GM23338 (cell line): ENCODE measurements around the gene SLC6A18. TPM values are rescaled to one million over a fixed set of nuclear protein-coding genes. Genes with fewer than 3 reads are reported as not detected.

Source experiments
- ATAC-seq: fragments of 200-7000 bp; cut with Tn5 transposase; 3 replicates; pipeline ENCODE4 v1.9.1; 2020
- DNase-seq: peaks from one replicate; pipeline ENCODE4 v3.0.0-alpha.2; 2015; ENCODE audit warnings: low spot score
- H2AFZ ChIP-seq: fragments of 200-600 bp; sonication (generic); 2 replicates; pipeline ENCODE4 v1.8.0; 2016; ENCODE audit warnings: antibody characterized with exemption, mild to moderate bottlenecking, moderate library complexity
- H3F3A ChIP-seq: fragments of 200-600 bp; sonication (generic); replicated peaks from 2 replicates; pipeline ENCODE4 v1.8.0; 2017; ENCODE audit warnings: antibody characterized with exemption, mixed run types, low read depth
- H3K27ac ChIP-seq: fragments of 200-600 bp; sonication (generic); 2 replicates; pipeline ENCODE4 v1.6.1; 2016; ENCODE audit warnings: low read depth
- H3K27me3 ChIP-seq: fragments of 200-600 bp; sonication (generic); 2 replicates; pipeline ENCODE4 v1.8.0; 2016; ENCODE audit warnings: mild to moderate bottlenecking, mixed run types, moderate library complexity; ENCODE audit not compliant: insufficient read depth
- H3K36me3 ChIP-seq: fragments of 200-600 bp; sonication (generic); 2 replicates; pipeline ENCODE4 v1.8.0; 2016; ENCODE audit warnings: mild to moderate bottlenecking; ENCODE audit not compliant: insufficient read depth
- H3K4me1 ChIP-seq: fragments of 200-600 bp; sonication (generic); 2 replicates; pipeline ENCODE4 v1.8.0; 2016; ENCODE audit warnings: mild to moderate bottlenecking, moderate library complexity; ENCODE audit not compliant: insufficient read depth
- H3K4me2 ChIP-seq: fragments of 200-600 bp; sonication (generic); 2 replicates; pipeline ENCODE4 v1.7.1; 2017; ENCODE audit warnings: mixed run types
- H3K4me3 ChIP-seq: fragments of 200-600 bp; sonication (generic); 2 replicates; pipeline ENCODE4 v1.6.1; 2016; ENCODE audit warnings: mixed run types
- H3K79me2 ChIP-seq: fragments of 200-600 bp; sonication (generic); replicated peaks from 2 replicates; pipeline ENCODE4 v1.8.0; 2017; ENCODE audit warnings: mild to moderate bottlenecking; ENCODE audit not compliant: insufficient read depth
- H3K9me2 ChIP-seq: fragments of 200-600 bp; sonication (generic); 2 replicates; pipeline ENCODE4 v1.8.0; 2017; ENCODE audit not compliant: insufficient read depth
- H4K20me1 ChIP-seq: fragments of 200-600 bp; sonication (generic); replicated peaks from 2 replicates; pipeline ENCODE4 v1.8.0; 2017; ENCODE audit warnings: mild to moderate bottlenecking; ENCODE audit not compliant: insufficient read depth
- H3K27ac Mint-ChIP-seq: 2 replicates; pipeline ENCODE4 v1.8.0; 2020; ENCODE audit warnings: inconsistent platforms, mild to moderate bottlenecking, moderate library complexity, mixed read lengths
- H3K27me3 Mint-ChIP-seq: 3 replicates; pipeline ENCODE4 v1.8.0; 2022; ENCODE audit warnings: low read depth, mild to moderate bottlenecking, moderate library complexity, mixed read lengths, inconsistent platforms; ENCODE audit not compliant: insufficient read depth, poor library complexity
- H3K36me3 Mint-ChIP-seq: 3 replicates; pipeline ENCODE4 v1.8.0; 2021; ENCODE audit warnings: low read depth, mild to moderate bottlenecking, inconsistent platforms, moderate library complexity, mixed read lengths
- H3K4me1 Mint-ChIP-seq: 3 replicates; pipeline ENCODE4 v1.8.0; 2020; ENCODE audit warnings: mild to moderate bottlenecking, inconsistent platforms, mixed read lengths
- H3K4me3 Mint-ChIP-seq: 3 replicates; pipeline ENCODE4 v1.8.0; 2021; ENCODE audit warnings: moderate library complexity, mild to moderate bottlenecking, inconsistent platforms, mixed read lengths
- H3K9me3 Mint-ChIP-seq: 3 replicates; pipeline ENCODE4 v1.8.0; 2020; ENCODE audit warnings: moderate library complexity, mild to moderate bottlenecking, inconsistent platforms, mixed read lengths
- CREB1 ChIP-seq: fragments of 250-450 bp; sonication (Bioruptor Pico); IDR thresholded peaks from 2 replicates; pipeline ENCODE4 v1.5.0; 2020; ENCODE audit warnings: low read depth, mild to moderate bottlenecking, moderate library complexity
- NANOG ChIP-seq: IDR thresholded peaks from 2 replicates; pipeline ENCODE4 v1.6.1; 2016; ENCODE audit warnings: antibody characterized with exemption, borderline replicate concordance
- POLR2AphosphoS5 ChIP-seq: IDR thresholded peaks from 2 replicates; pipeline ENCODE4 v1.6.1; 2016; ENCODE audit warnings: antibody characterized with exemption, low read depth
- polyA plus RNA-seq: library from polyadenylated mRNA; unstranded; fragments of >200 nt; fragmentation: Nextera tagmentation; extraction: Ambion mirVana; gene quantifications from 2 replicates; pipeline ENCODE4 v1.2.1, GENCODE V29; 2016
- total RNA-seq: library from RNA; depleted of rRNA; stranded (reverse); fragments of >200 nt; shearing (Covaris generic); gene quantifications from 2 replicates; pipeline ENCODE4 v1.2.3, GENCODE V29; 2014
- TF ChIP-seq, protein P1 (sequence below): IDR thresholded peaks from one replicate; pipeline ENCODE4 v1.6.1; 2018; ENCODE audit warnings: antibody characterized with exemption; ENCODE audit not compliant: unreplicated experiment
- TF ChIP-seq, protein P2 (sequence below): fragments of 250-450 bp; sonication (Bioruptor Pico); IDR thresholded peaks from 2 replicates; pipeline ENCODE4 v1.5.0; 2020; ENCODE audit warnings: mild to moderate bottlenecking, moderate library complexity
- TF ChIP-seq, protein P3 (sequence below): IDR thresholded peaks from 2 replicates; pipeline ENCODE4 v1.6.1; 2016; ENCODE audit warnings: antibody characterized with exemption

The SLC6A18 gene
- total and polyA plus RNA-seq, 2 experiments from 2014 or later: not detected

DNA sequence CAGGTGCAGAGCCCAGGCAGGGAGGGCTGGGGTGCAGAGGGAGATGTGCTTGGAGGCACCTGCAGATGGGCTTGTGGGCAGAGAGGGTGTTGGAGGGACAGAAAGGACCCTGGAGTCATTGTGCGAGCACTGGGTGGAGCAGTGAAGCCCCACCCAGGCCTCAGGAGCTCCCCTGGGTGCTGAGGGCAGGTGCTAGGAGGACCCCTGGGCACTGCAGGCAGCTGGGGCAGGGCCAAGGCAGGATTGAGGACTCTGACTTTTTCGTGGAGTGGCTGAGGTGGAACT, 10.3 kb upstream of the SLC6A18 start:
- Histone ChIP-seq H3K4me3 (no peak overlapping the region), H3K36me3 (no peaks in the 10 kb centered on the region), H3K79me2 (no peaks in the 10 kb centered on the region), H3K4me1 (no peaks in the 10 kb centered on the region), H2AFZ (no peak overlapping the region), H4K20me1 (no peaks in the 10 kb centered on the region), H3K27me3 (no peaks in the 10 kb centered on the region), H3K4me2 (no peak overlapping the region), H3F3A (no peaks in the 10 kb centered on the region), H3K27ac (no peak overlapping the region), H3K9me2 (no peaks in the 10 kb centered on the region)
- H3K36me3 Mint-ChIP-seq: no peaks in the 10 kb centered on the region; the same call in 2 of the 3 replicates
- TF ChIP-seq NANOG (no peak), CREB1 (CRISPR knock-in tag) (no peak)
- TF ChIP-seq, protein P1, sequence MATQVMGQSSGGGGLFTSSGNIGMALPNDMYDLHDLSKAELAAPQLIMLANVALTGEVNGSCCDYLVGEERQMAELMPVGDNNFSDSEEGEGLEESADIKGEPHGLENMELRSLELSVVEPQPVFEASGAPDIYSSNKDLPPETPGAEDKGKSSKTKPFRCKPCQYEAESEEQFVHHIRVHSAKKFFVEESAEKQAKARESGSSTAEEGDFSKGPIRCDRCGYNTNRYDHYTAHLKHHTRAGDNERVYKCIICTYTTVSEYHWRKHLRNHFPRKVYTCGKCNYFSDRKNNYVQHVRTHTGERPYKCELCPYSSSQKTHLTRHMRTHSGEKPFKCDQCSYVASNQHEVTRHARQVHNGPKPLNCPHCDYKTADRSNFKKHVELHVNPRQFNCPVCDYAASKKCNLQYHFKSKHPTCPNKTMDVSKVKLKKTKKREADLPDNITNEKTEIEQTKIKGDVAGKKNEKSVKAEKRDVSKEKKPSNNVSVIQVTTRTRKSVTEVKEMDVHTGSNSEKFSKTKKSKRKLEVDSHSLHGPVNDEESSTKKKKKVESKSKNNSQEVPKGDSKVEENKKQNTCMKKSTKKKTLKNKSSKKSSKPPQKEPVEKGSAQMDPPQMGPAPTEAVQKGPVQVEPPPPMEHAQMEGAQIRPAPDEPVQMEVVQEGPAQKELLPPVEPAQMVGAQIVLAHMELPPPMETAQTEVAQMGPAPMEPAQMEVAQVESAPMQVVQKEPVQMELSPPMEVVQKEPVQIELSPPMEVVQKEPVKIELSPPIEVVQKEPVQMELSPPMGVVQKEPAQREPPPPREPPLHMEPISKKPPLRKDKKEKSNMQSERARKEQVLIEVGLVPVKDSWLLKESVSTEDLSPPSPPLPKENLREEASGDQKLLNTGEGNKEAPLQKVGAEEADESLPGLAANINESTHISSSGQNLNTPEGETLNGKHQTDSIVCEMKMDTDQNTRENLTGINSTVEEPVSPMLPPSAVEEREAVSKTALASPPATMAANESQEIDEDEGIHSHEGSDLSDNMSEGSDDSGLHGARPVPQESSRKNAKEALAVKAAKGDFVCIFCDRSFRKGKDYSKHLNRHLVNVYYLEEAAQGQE: no peak
- peaks cover 4% of the 10 kb centered on the region for H3K27me3 Mint-ChIP-seq
- H3K9me3 Mint-ChIP-seq: peaks cover 3% of the 10 kb centered on the region; the same call in 1 of the 3 replicates
- peaks cover 3% of the 10 kb centered on the region; the same call in 2 of the 3 replicates for H3K4me1 Mint-ChIP-seq
- no peak overlapping the region for H3K27ac Mint-ChIP-seq
- no peak overlapping the region for H3K4me3 Mint-ChIP-seq
- ATAC-seq (no peak), DNase-seq (no peak)

DNA sequence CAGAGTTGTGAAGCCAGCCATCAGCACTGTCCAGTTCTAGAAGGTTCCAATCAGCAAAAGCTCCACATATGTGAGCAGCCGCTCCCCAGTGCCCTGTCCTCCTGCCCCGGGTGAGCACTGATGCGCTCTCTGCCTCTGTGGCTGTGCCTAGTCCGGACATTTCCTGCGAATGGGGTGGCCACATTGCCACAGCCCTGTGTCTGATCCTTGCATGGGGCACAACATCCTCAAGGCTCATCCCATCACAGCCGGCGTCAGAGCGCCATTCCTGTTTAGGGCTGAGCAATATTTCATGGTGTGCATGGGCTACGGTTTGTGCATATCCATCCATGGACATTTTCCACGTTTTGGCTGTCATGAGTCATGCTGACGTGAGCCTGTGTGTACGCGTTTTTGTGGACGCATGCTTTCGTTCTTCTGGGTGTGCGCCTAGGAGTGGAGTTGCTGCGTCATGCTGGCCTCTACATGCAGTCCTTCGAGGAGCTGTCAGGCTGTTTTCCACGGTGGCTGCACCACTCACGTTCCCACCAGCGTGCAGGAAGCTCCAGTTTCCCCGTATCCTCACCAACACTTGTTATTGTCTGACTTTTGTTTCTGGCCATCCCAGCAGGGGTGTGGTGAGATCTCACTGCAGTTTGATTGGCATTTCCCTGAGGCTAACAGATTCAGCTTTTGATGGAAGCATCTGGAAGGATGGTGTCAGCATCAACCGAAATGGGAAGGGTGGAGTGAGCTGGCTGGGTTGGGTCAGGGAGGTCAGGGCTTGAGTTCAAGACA, 9.7 kb upstream of the SLC6A18 start:
- Histone ChIP-seq H3K36me3 (no peaks in the 10 kb centered on the region), H3K9me2 (no peaks in the 10 kb centered on the region), H3K4me3 (no peak overlapping the region), H3F3A (no peaks in the 10 kb centered on the region), H3K27me3 (no peaks in the 10 kb centered on the region), H3K4me2 (no peak overlapping the region), H3K4me1 (no peaks in the 10 kb centered on the region), H2AFZ (no peak overlapping the region), H4K20me1 (no peaks in the 10 kb centered on the region), H3K79me2 (no peaks in the 10 kb centered on the region), H3K27ac (no peak overlapping the region)
- Mint-ChIP-seq H3K27ac (no peak overlapping the region), H3K36me3 (no peaks in the 10 kb centered on the region; the same call in 2 of the 3 replicates), H3K4me3 (no peak overlapping the region), H3K9me3 (peaks cover 3% of the 10 kb centered on the region; the same call in 1 of the 3 replicates), H3K27me3 (peaks cover 4% of the 10 kb centered on the region), H3K4me1 (peaks cover 3% of the 10 kb centered on the region; the same call in 2 of the 3 replicates)
- ATAC-seq (no peak), DNase-seq (no peak)
- TF ChIP-seq, protein P1: no peak
- TF ChIP-seq, protein P2, sequence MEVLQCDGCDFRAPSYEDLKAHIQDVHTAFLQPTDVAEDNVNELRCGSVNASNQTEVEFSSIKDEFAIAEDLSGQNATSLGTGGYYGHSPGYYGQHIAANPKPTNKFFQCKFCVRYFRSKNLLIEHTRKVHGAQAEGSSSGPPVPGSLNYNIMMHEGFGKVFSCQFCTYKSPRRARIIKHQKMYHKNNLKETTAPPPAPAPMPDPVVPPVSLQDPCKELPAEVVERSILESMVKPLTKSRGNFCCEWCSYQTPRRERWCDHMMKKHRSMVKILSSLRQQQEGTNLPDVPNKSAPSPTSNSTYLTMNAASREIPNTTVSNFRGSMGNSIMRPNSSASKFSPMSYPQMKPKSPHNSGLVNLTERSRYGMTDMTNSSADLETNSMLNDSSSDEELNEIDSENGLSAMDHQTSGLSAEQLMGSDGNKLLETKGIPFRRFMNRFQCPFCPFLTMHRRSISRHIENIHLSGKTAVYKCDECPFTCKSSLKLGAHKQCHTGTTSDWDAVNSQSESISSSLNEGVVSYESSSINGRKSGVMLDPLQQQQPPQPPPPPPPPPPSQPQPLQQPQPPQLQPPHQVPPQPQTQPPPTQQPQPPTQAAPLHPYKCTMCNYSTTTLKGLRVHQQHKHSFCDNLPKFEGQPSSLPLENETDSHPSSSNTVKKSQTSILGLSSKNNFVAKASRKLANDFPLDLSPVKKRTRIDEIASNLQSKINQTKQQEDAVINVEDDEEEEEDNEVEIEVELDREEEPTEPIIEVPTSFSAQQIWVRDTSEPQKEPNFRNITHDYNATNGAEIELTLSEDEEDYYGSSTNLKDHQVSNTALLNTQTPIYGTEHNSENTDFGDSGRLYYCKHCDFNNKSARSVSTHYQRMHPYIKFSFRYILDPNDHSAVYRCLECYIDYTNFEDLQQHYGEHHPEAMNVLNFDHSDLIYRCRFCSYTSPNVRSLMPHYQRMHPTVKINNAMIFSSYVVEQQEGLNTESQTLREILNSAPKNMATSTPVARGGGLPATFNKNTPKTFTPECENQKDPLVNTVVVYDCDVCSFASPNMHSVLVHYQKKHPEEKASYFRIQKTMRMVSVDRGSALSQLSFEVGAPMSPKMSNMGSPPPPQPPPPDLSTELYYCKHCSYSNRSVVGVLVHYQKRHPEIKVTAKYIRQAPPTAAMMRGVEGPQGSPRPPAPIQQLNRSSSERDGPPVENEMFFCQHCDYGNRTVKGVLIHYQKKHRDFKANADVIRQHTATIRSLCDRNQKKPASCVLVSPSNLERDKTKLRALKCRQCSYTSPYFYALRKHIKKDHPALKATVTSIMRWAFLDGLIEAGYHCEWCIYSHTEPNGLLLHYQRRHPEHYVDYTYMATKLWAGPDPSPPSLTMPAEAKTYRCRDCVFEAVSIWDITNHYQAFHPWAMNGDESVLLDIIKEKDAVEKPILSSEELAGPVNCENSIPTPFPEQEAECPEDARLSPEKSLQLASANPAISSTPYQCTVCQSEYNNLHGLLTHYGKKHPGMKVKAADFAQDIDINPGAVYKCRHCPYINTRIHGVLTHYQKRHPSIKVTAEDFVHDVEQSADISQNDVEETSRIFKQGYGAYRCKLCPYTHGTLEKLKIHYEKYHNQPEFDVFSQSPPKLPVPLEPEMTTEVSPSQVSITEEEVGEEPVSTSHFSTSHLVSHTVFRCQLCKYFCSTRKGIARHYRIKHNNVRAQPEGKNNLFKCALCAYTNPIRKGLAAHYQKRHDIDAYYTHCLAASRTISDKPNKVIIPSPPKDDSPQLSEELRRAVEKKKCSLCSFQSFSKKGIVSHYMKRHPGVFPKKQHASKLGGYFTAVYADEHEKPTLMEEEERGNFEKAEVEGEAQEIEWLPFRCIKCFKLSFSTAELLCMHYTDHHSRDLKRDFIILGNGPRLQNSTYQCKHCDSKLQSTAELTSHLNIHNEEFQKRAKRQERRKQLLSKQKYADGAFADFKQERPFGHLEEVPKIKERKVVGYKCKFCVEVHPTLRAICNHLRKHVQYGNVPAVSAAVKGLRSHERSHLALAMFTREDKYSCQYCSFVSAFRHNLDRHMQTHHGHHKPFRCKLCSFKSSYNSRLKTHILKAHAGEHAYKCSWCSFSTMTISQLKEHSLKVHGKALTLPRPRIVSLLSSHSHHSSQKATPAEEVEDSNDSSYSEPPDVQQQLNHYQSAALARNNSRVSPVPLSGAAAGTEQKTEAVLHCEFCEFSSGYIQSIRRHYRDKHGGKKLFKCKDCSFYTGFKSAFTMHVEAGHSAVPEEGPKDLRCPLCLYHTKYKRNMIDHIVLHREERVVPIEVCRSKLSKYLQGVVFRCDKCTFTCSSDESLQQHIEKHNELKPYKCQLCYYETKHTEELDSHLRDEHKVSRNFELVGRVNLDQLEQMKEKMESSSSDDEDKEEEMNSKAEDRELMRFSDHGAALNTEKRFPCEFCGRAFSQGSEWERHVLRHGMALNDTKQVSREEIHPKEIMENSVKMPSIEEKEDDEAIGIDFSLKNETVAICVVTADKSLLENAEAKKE (CRISPR knock-in tag): no peak
- TF ChIP-seq, protein P3, sequence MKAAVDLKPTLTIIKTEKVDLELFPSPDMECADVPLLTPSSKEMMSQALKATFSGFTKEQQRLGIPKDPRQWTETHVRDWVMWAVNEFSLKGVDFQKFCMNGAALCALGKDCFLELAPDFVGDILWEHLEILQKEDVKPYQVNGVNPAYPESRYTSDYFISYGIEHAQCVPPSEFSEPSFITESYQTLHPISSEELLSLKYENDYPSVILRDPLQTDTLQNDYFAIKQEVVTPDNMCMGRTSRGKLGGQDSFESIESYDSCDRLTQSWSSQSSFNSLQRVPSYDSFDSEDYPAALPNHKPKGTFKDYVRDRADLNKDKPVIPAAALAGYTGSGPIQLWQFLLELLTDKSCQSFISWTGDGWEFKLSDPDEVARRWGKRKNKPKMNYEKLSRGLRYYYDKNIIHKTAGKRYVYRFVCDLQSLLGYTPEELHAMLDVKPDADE: no peak
- TF ChIP-seq POLR2AphosphoS5: no peak
